GM23338 (cell line): ENCODE data around the gene TRIM71.
A peak's percentile ranks its signal among the peaks of the same experiment; 100 is the strongest.

Source experiments
- CTCF ChIP-seq, 2 experiments: fragments of 200-600 bp in 1 of 2; sonication (generic) in 1 of 2; conservative IDR thresholded peaks; 2 replicates each; pipeline versions ENCODE4 v1.5.1 to v1.6.1; 2016 to 2017; ENCODE audit warnings: antibody characterized with exemption in 2 of 2, low read depth in 2 of 2, mild to moderate bottlenecking in 2 of 2, moderate library complexity in 1 of 2
- EZH2 ChIP-seq: fragments of 200-600 bp; sonication (generic); IDR thresholded peaks from one replicate; pipeline ENCODE4 v1.8.0; 2017; ENCODE audit warnings: antibody characterized with exemption, mild to moderate bottlenecking, low read depth; ENCODE audit not compliant: unreplicated experiment
- EZH2phosphoT487 ChIP-seq: fragments of 200-600 bp; sonication (generic); IDR thresholded peaks from one replicate; pipeline ENCODE4 v1.8.1; 2018; ENCODE audit warnings: antibody characterized with exemption; ENCODE audit not compliant: unreplicated experiment
- JUNB ChIP-seq: IDR thresholded peaks from one replicate; pipeline ENCODE4 v1.6.1; 2016; ENCODE audit warnings: antibody characterized with exemption; ENCODE audit not compliant: unreplicated experiment
- NANOG ChIP-seq: IDR thresholded peaks from 2 replicates; pipeline ENCODE4 v1.6.1; 2016; ENCODE audit warnings: antibody characterized with exemption, borderline replicate concordance
- POLR2AphosphoS5 ChIP-seq: IDR thresholded peaks from 2 replicates; pipeline ENCODE4 v1.6.1; 2016; ENCODE audit warnings: antibody characterized with exemption, low read depth
- REST ChIP-seq: IDR thresholded peaks from one replicate; pipeline ENCODE4 v1.6.1; 2018; ENCODE audit warnings: antibody characterized with exemption; ENCODE audit not compliant: unreplicated experiment
- ZNF462 ChIP-seq: fragments of 250-450 bp; sonication (Bioruptor Pico); IDR thresholded peaks from 2 replicates; pipeline ENCODE4 v1.5.0; 2020; ENCODE audit warnings: mild to moderate bottlenecking, moderate library complexity

GRCh38 chr3:32840086-32840841 lies 22.5 kb downstream of the TRIM71 start:
- no peak for TF ChIP-seq CTCF (conservative IDR thresholded peaks at IDR 0.05; ENCODE audit: low read depth in 2 of 2)
- TF ChIP-seq EZH2phosphoT487 = no peak
- no peak for TF ChIP-seq JUNB
- no peak for TF ChIP-seq POLR2AphosphoS5
- TF ChIP-seq EZH2 = no peak
- no peak for TF ChIP-seq REST
- TF ChIP-seq NANOG = peak; percentile 66; the same call in 1 of the 2 replicates
- TF ChIP-seq ZNF462 (CRISPR knock-in tag) = no peak; the same call in 1 of the 2 replicates
